Heart right ventricle (tissue), 16 donors: Measurements from ENCODE around the gene ITGB3. TPM values are rescaled to one million over a fixed set of nuclear protein-coding genes. Genes with fewer than 3 reads are reported as not detected.

Source experiments
- ATAC-seq, 8 donors: fragments of 200-7000 bp; cut with Tn5 transposase; one replicate each; pipeline ENCODE4 v1.9.1; 2020; ENCODE audit warnings: mild to moderate bottlenecking in 8 of 8, moderate library complexity in 8 of 8, moderate number of reproducible peaks in 1 of 8
- DNase-seq, 2 donors: peaks; one replicate each; pipeline ENCODE4 v3.0.0-alpha.2; 2020
- H3K27ac ChIP-seq, 10 donors: fragments of 200-600 bp; sonication (generic) in 2 of 10; one replicate each; pipeline versions ENCODE4 v1.5.0 to v1.8.0; 2020 to 2022; ENCODE audit warnings: mild to moderate bottlenecking in 3 of 10
- H3K27me3 ChIP-seq, 7 donors: fragments of 200-600 bp; one replicate each; pipeline ENCODE4 v1.8.0; 2021 to 2022; ENCODE audit warnings: mild to moderate bottlenecking in 2 of 7
- H3K36me3 ChIP-seq, 9 donors: fragments of 200-600 bp; sonication (generic) in 1 of 9; one replicate each; pipeline versions ENCODE4 v1.5.0 to v1.8.0; 2020 to 2022; ENCODE audit warnings: mild to moderate bottlenecking in 2 of 9
- H3K4me1 ChIP-seq, 9 donors: fragments of 200-600 bp; sonication (generic) in 1 of 9; one replicate each; pipeline versions ENCODE4 v1.5.0 to v1.8.0; 2020 to 2022; ENCODE audit warnings: mild to moderate bottlenecking in 4 of 9
- H3K4me3 ChIP-seq, 10 donors: fragments of 200-600 bp; sonication (generic) in 2 of 10; one replicate each; pipeline versions ENCODE4 v1.5.0 to v1.8.0; 2020 to 2022; ENCODE audit warnings: mild to moderate bottlenecking in 7 of 10, moderate library complexity in 2 of 10
- H3K9me3 ChIP-seq, 11 donors: fragments of 200-600 bp in 10 of 11; sonication (generic) in 2 of 11; one replicate each; pipeline versions ENCODE4 v1.5.0 to v1.8.0; 2013 to 2022; ENCODE audit warnings: mild to moderate bottlenecking in 2 of 11, control low read depth in 1 of 11, moderate library complexity in 1 of 11
- CTCF ChIP-seq, 9 donors: fragments of 200-600 bp; sonication (generic) in 2 of 9; IDR thresholded peaks; one replicate each; pipeline versions ENCODE4 v1.5.0 to v1.8.0; 2021 to 2022; ENCODE audit warnings: antibody characterized with exemption in 9 of 9, mild to moderate bottlenecking in 5 of 9, moderate library complexity in 1 of 9
- WGBS, 2 donors: extraction: QIAGEN DNeasy Blood & Tissue Kit; methylation state at CpG; one replicate each; pipeline ENCODE4 v1.1.7; 2013; ENCODE audit warnings: inconsistent platforms in 1 of 2; 5-methylcytosine and 5-hydroxymethylcytosine counted together
- intact Hi-C, 10 donors: fragments of 100-400 bp; cut with DNase I; formaldehyde crosslinking; loops; one replicate each; pipeline versions ENCODE4 v1.11.1 to v1.14.2; 2022
- polyA plus RNA-seq, 2 donors: library from polyadenylated mRNA; stranded (reverse); fragments of 200-250 nt; gene quantifications; one replicate each; pipeline ENCODE4 v1.2.3, GENCODE V29; 2013
- total RNA-seq, 10 donors: library from RNA; stranded (reverse); fragmentation: NEBNext Ultra II Directional in 3 of 10; extraction: Animal tissue kit (Norgen Biotek cat#: 25700) in 3 of 10; gene quantifications; one replicate each; pipeline versions ENCODE4 v1.2.1 to v1.2.4, GENCODE V29; 2021 to 2023
- donor health status: Arrhythmogenic right ventricular cardiomyopathy.
- donor health status: ischemic (EF 13 %, LVEDD 7.1; RV severe dilation, severe dysfunction).
- donor health status: healthy with polysubstance abuse.
- donor health status: DM: no; HTN: yes; CAD: no.
- donor health status: DM: no; HTN: no; CAD: no.
- donor health status: ischemic (EF 25% LVEDD 6.9; RV normal size, moderate dysfunction).
- donor health status: ischemic (EF 25% LVEDD 5.7; RV mildly dilated, moderate dysfunction).
- donor health status: healthy.
- donor health status: DM: yes; HTN: yes; CAD: no.
- donor health status: Ischemic cardiomyopathy.
- donor health status: ischemic (EF 35%, LVEDD 5.7; RV mildly dilated, moderate dysfunction).
- donor health status: nonischemic (EF 11% LVEDD 7.7; RV severe dilation, severe dysfunction).
- donor health status: DM: yes; HTN: yes; CAD: no.
- donor health status: PGD.
- donor health status: ischemic (EF 29% LVEDD 5.4; RV normal size, mild dysfunction).
- donor health status: nonischemic (EF 23%, LVEDD 6.1; RV moderate dilation, normal function).

The ITGB3 gene
- total and polyA plus RNA-seq, 12 donors, result 1.9 to 18.0 (median 3.2) TPM

GRCh38 chr17:47280072-47280811, 26.6 kb downstream of the ITGB3 start:
- TF ChIP-seq CTCF (IDR thresholded peaks at IDR 0.05), result no peak
- Histone ChIP-seq H3K4me3 (no peak overlapping the region), H3K36me3 (peaks cover 0 to 16% (median 0%) of the 10 kb centered on the region in 9 donors), H3K9me3 (no peaks in the 10 kb centered on the region), H3K27ac (peak overlapping the region; percentile 73 to 92 (median 86)), H3K27me3 (no peaks in the 10 kb centered on the region), H3K4me1 (peaks cover 38 to 61% (median 50%) of the 10 kb centered on the region in 9 donors)
- ATAC-seq, result no peak
- intact Hi-C loops, result no loop called here
- whole genome bisulfite sequencing, 2 donors, result 90 to 94% methylated on average over 14 of the region's 14 CpGs
- DNase-seq, result no peak

GRCh38 chr17:47281216-47281615, 27.6 kb downstream of the ITGB3 start:
- no peaks in the 10 kb centered on the region for H3K27me3 ChIP-seq
- H3K4me1 ChIP-seq, result peaks cover 29 to 53% (median 41%) of the 10 kb centered on the region in 9 donors
- H3K9me3 ChIP-seq, result no peaks in the 10 kb centered on the region
- no peak overlapping the region for H3K4me3 ChIP-seq
- H3K36me3 ChIP-seq, result peaks cover 0 to 25% (median 0%) of the 10 kb centered on the region in 9 donors
- H3K27ac ChIP-seq, result peak overlapping the region in 4 of 10 donors; percentile 6 to 92 (median 88)
- intact Hi-C loops, result no loop called here
- TF ChIP-seq CTCF (IDR thresholded peaks at IDR 0.05), result no peak
- ATAC-seq, result no peak
- no peak for DNase-seq
- WGBS, 2 donors, result 88 to 89% methylated on average over 6 of the region's 6 CpGs

- H3K27ac ChIP-seq, result no peak overlapping the region
- DNase-seq (no peak), ATAC-seq (no peak)
- no peaks in the 10 kb centered on the region for H3K27me3 ChIP-seq
- H3K4me1 ChIP-seq, result peaks cover 0 to 32% (median 3%) of the 10 kb centered on the region in 9 donors
- 95 to 98% methylated on average over 6 of the region's 6 CpGs for WGBS, 2 donors
- TF ChIP-seq CTCF (IDR thresholded peaks at IDR 0.05), result no peak
- intact Hi-C loops, result loop anchor here in 1 of 10 donors (5.0 kb wide), 1 partner anchor 43 kb away; no protein-coding TSS in a partner anchor
- H3K36me3 ChIP-seq, result peaks cover 0 to 45% (median 0%) of the 10 kb centered on the region in 9 donors
- no peak overlapping the region for H3K4me3 ChIP-seq
- H3K9me3 ChIP-seq, result no peaks in the 10 kb centered on the region
These were observed 31.4 kb downstream of the ITGB3 start for GRCh38 chr17:47285003-47285402.

- 85 to 89% methylated on average over 6 of the region's 6 CpGs for WGBS, 2 donors
- intact Hi-C loops, result loop anchor here in 1 of 10 donors (5.0 kb wide), 1 partner anchor 44 kb away; no protein-coding TSS in a partner anchor
- Histone ChIP-seq H3K27ac (peak overlapping the region in 2 of 10 donors; percentile 34 to 58), H3K27me3 (no peaks in the 10 kb centered on the region), H3K36me3 (peaks cover 0 to 56% (median 0%) of the 10 kb centered on the region in 9 donors), H3K9me3 (no peaks in the 10 kb centered on the region), H3K4me1 (peaks cover 0 to 19% (median 0%) of the 10 kb centered on the region in 9 donors), H3K4me3 (no peak overlapping the region)
- no peak for TF ChIP-seq CTCF (IDR thresholded peaks at IDR 0.05)
- peak in 1 of 8 donors; percentile 9 for ATAC-seq
- no peak for DNase-seq
These were observed 32.7 kb downstream of the ITGB3 start for GRCh38 chr17:47286198-47286914.
